Measurements from ENCODE around the gene STYXL1.
"Not testable (repeated sequence)": the region's sequence is repeated elsewhere in the genome, so short reads cannot be mapped to it uniquely, and the experiment has no call there.

Gene STYXL1

DNA sequence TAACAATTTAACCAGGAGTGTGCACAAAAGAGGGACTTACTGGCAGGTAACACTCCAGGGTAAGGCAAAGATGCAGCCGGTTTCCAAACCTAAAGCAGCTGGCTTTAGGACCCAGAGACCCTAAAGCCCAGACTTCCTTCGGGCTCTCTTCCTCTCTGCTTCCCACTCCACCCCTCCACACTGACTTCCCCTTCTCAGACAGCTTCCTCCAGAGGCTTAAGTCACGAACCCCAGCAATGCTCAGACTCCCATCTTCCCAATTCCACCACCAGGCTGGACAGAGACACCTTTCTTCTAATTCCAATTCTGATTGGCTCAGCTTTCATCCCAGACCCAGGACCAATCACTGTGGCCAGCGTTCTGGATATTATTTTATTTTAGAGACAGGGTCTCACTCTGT, 24.8 kb downstream of the STYXL1 start:
- no peak for DNase-seq

DNA sequence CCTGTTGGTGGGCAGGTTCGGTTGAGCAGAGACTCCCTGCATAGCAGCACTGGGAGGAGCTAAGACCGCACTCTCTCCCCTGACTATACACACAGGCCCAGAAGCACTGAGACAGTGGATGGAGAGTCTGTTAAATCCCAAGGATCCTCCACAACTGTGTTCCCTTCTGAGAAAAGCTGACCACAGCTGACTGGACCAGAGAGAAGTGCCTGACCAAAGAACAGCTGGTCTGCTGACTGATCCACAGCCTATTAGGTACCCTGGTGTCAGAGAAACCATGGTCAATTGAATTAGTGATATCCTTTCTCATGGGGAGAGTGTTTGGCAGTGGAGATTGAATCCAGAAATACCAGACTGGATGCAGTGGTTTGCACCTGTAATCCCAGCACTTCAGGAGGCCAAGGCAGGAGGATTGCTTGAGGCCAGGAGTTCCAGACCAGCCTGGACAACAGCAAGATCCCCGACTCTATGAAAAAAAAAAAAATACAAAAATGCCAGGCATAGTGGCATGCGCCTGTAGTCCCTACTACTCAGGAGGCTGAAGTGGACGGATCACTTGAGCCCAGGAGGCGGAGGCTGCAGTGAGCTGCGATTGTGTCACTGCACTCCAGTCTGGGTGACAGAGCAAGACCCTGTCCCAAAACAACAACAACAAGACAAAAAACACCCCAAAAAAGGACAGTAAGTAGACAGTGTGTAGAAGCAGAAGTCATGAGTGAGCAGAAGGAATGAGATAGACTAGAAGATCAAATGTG, 25.6 kb downstream of the STYXL1 start:
- DNase-seq, result no peak

DNA sequence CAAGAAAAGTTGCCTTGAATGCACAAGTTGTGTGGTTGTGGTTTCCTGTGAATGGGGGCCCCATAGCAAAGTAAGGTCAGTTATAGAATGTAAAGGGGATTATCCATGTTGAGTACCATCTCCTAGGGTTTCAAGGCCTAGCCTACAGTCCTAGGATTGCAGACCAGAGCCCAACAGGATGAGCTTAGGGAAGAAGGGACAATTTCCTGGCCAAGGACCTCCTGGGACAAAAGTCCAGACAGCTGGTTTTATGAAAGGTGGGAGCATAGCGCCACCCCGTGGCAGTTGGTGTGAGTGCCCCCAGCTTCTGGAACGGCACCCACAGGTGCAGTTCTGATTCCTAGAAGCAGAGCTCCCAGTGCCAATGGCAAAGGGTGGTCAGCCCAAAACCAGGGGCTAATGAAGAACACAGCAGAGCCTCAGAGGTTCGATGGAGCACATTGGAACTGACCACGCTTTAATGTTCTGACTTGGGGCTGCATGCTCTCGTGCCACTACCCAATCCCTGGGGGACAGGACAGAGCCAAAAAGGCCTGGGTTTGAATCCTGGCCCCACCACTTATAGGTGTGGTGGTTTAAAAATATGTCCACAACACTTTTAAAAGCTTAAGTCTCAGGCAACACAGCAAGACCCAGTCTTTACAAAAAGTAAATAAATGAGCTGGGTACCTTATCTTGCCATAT, 27.6 kb downstream of the STYXL1 start:
- DNase-seq, result peak; percentile 42

DNA sequence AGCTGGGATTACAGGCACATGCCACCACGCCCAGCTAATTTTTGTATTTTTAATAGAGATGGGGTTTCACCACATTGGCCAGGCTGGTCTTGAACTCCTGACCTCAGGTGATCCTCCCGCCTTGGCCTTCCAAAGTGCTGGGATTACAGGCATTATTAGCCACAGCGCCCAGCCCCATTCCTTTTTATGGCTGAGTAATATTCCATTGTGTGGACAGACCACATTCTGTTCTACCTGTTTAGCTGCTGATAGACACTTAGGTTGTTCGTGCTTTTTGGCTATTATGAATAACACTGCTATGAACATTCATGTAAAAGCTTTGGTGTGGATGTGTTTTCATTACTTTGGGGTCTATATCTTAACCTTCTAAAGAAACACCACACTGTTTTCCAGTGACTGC, 29.3 kb downstream of the STYXL1 start:
- not testable (repeated sequence) for DNase-seq

GRCh38 chr7:76016191-76016947, 31.4 kb downstream of the STYXL1 start:
- DNase-seq, result no peak

DNA sequence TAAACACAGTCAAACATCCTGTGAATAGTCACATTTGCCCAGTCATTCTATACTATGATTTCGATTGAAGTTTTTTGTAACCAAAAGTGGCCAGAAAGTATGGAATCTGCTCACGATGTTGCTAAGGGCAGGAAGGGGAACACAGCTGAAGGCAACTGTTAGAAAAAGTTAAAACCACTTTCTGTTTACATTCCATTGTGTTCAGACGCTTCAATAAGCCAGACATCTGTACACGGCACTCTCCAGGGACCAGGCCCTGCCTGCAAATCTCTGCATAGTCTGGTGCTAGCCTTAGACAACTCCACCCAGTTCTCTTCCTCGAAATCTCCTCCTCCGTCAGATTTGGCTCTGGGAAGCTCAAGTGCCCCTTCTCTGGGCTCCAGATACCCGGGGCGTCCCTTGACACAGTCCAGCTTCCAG, 36.3 kb downstream of the STYXL1 start:
- DNase-seq, result no peak

GRCh38 chr7:76009672-76010600, 37.9 kb downstream of the STYXL1 start:
- DNase-seq, result no peak

GRCh38 chr7:76008156-76008687, 39.6 kb downstream of the STYXL1 start:
- DNase-seq, result no peak

GRCh38 chr7:76005004-76005403, 42.8 kb downstream of the STYXL1 start:
- not testable (repeated sequence) for DNase-seq

DNA sequence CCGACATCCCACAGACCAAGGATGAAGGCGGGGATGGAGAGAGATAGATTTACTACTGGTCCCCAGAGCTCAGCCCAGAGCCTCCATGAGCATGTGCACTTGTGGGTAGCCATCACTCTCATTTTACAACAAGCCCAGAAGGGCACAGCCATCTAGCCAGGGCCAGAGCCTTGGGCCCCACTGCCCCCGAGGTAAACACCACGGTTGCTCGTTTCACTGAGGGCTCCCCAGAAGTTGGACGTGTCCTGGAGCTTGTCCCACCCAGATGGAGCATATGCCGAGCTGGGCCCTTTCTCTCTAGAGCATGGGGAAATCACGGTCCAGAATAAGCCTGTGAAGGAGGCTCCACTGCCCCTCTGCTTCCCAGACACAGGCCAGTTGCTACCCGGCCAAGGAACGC, 44.4 kb downstream of the STYXL1 start:
- no peak for DNase-seq

GRCh38 chr7:76002822-76003221, 45.0 kb downstream of the STYXL1 start:
- no peak for DNase-seq

DNA sequence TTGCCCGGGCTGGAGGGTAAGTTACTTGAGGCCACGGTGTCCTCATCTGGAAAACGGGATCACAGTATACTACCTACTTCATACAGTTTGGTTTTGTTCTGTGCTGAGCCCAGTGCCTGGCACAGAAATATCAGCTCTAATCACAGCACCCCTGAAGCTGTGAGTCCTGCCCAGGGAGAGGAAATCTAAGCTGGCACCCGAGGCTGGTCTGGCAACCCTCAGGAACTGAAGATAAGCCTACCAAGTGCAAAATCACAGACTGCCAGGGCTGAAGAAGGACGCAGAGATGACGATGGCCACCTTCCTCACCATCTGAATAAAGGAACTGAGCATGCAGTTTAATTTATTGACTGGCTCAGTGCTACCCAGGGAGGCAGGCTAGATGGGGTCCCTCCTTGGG, 45.7 kb downstream of the STYXL1 start:
- no peak for DNase-seq

- DNase-seq, result no peak
These were observed 47.2 kb downstream of the STYXL1 start for GRCh38 chr7:76000566-76000965.

GRCh38 chr7:75998038-75998437, 49.8 kb downstream of the STYXL1 start:
- DNase-seq, result no peak

GRCh38 chr7:75996476-75996875, 51.3 kb downstream of the STYXL1 start:
- no peak for DNase-seq

DNA sequence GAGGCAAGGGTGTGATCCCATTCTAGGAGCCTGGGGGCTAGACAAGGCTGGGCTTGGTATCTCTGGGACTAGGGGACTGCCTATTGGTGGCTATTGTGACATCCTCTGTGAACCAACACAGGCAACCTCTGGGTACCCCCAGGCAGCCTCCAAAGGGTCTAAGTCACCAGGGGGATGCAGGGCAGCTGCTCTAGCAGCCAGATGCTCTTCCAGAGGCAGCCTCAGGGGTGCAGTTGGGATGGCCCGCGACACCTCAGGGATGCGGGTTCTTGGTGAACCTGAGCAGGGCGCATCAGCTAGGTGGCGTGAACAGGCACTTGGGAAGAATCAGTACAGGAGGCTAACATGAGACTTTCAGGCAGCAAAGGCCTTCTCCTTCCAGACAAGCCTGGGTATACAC, 51.8 kb downstream of the STYXL1 start:
- no peak for DNase-seq

GRCh38 chr7:75995052-75995471, 52.7 kb downstream of the STYXL1 start:
- no peak for DNase-seq

GRCh38 chr7:75994388-75995051, 53.3 kb downstream of the STYXL1 start, which contains the start of gene TMEM120A:
Gene TMEM120A (minus strand): TSS chr7:75994595. CDS start chr7:75994570, 25 bp downstream.
- peak; percentile 79 for DNase-seq

DNA sequence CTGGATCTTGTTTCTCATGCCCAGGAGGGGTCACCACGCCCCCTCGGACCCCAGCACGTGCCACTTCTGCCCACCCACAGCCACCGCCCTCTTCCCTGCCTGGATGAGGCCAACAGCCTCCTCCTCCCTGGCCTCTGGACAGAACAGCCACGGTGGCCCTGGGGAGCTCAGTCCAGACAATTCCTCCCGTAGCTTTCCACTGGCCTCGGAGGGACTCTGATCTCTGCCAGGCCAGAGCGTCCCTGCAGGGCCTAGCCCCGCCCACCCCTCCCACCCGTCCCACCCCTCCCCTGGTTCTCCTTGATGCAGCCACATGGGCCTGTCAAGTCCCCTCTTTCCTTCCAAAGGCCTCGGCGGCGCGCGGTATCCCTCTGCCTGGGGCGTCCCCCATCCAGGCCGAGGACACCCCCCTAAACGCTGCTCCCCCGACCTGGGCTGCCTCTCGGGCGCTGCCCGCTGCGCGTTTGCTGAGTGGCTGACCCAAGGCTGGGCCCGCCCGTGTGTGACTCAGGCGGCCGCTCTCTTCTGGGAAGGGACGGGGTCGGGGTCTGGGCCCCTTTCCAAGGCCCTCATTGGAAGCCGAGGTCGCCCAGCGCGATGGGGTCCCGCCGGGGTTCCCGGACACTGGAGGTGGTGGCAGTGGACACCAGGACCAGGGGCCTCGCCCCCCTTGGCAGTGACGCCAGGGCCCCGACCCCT, 54.0 kb downstream of the STYXL1 start:
- DNase-seq, result no peak

- DNase-seq, result no peak
These were observed 55.6 kb downstream of the STYXL1 start for GRCh38 chr7:75992083-75992755.

Measured in NCI-H510A treated with DMSO at 0.1 percent for 48 hours (cell line).